Measurements from ENCODE around the gene MFAP3L. TPM values are rescaled to one million over a fixed set of nuclear protein-coding genes. Genes with fewer than 3 reads are reported as not detected.

Gene MFAP3L
- total and polyA plus RNA-seq, 12 donors, result 0.94 to 5.9 (median 3.5) TPM

GRCh38 chr4:170058826-170059225 is 32.6 kb upstream of the MFAP3L start:
- H3K36me3 ChIP-seq, result peaks cover 0 to 44% (median 0%) of the 10 kb centered on the region in 9 donors
- H3K4me3 ChIP-seq, result no peak overlapping the region
- intact Hi-C loops (cut with DNase I), result loop anchor here in 1 of 10 donors (10.0 kb wide), 1 partner anchor 444 kb away; the partner anchor contains the start of gene NEK1
- ATAC-seq, result no peak
- TF ChIP-seq, protein P1, sequence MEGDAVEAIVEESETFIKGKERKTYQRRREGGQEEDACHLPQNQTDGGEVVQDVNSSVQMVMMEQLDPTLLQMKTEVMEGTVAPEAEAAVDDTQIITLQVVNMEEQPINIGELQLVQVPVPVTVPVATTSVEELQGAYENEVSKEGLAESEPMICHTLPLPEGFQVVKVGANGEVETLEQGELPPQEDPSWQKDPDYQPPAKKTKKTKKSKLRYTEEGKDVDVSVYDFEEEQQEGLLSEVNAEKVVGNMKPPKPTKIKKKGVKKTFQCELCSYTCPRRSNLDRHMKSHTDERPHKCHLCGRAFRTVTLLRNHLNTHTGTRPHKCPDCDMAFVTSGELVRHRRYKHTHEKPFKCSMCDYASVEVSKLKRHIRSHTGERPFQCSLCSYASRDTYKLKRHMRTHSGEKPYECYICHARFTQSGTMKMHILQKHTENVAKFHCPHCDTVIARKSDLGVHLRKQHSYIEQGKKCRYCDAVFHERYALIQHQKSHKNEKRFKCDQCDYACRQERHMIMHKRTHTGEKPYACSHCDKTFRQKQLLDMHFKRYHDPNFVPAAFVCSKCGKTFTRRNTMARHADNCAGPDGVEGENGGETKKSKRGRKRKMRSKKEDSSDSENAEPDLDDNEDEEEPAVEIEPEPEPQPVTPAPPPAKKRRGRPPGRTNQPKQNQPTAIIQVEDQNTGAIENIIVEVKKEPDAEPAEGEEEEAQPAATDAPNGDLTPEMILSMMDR (IDR thresholded peaks at IDR 0.05), result no peak
- no peaks in the 10 kb centered on the region for H3K9me3 ChIP-seq
- no peak overlapping the region for H3K27ac ChIP-seq
- H3K27me3 ChIP-seq, result no peaks in the 10 kb centered on the region
- no peak for DNase-seq
- WGBS, 2 donors, result 65 to 66% methylated on average over 2 of the region's 2 CpGs
- no peaks in the 10 kb centered on the region for H3K4me1 ChIP-seq

DNA sequence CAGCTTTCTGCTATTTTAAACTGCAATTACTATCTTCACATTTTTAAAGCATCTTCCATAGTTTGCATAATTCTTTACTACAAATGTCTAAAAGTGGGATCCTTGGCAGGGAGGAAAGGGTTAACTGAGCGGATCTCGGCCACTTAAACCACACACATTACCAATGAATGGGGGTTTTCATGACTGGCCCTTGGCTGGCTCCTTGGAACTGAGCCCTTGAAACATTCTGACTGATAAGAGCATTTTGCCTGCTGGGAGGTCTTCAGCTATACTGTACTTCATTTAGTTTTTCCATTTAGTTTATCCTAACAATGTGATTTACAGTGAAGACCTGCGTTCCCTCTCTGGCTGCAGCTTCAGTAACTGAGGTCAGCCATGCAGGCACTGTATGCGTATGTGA is 31.7 kb upstream of the MFAP3L start:
- H3K9me3 ChIP-seq, result no peaks in the 10 kb centered on the region
- H3K4me3 ChIP-seq, result no peak overlapping the region
- no peaks in the 10 kb centered on the region for H3K27me3 ChIP-seq
- no peak for ATAC-seq
- peaks cover 0 to 37% (median 0%) of the 10 kb centered on the region in 9 donors for H3K36me3 ChIP-seq
- no peaks in the 10 kb centered on the region for H3K4me1 ChIP-seq
- no peak for DNase-seq
- 52 to 57% methylated on average over 4 of the region's 4 CpGs for WGBS, 2 donors
- intact Hi-C loops (cut with DNase I), result loop anchor here in 1 of 10 donors (10.0 kb wide), 1 partner anchor 443 kb away; the partner anchor contains the start of gene NEK1
- TF ChIP-seq, protein P1 (IDR thresholded peaks at IDR 0.05), result no peak
- no peak overlapping the region for H3K27ac ChIP-seq

DNA sequence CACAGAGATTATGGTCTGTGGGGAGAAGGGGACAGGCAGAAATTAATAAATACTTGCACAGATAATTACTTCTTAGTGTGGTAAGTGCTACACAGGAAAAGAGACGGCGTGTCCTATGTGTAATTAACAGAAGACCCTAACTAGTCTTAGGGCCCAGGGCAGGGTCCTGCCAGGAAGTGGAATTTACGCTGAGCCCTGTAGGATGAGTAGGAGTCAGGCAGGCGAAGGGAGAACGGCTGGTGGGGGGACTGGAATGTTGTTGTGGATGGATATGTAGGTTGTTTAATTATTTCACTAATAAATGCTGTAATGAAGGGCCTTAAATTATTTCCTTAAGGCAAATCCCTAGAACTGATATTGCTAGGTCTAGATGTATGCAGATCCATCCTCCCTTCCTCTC is 26.7 kb upstream of the MFAP3L start:
- H3K27me3 ChIP-seq, result peaks cover 0 to 10% (median 0%) of the 10 kb centered on the region in 7 donors
- H3K27ac ChIP-seq, result no peak overlapping the region
- H3K4me1 ChIP-seq, result no peaks in the 10 kb centered on the region
- no peak for ATAC-seq
- TF ChIP-seq, protein P1 (IDR thresholded peaks at IDR 0.05), result no peak
- 70 to 74% methylated on average over 5 of the region's 5 CpGs for WGBS, 2 donors
- intact Hi-C loops (cut with DNase I), result loop anchor here in 2 of 10 donors (5.0 to 10.0 kb wide), 2 partner anchors 241 to 438 kb away; partner anchors contain the start of gene NEK1 (in 1 of the 2)
- H3K4me3 ChIP-seq, result no peak overlapping the region
- no peaks in the 10 kb centered on the region for H3K9me3 ChIP-seq
- no peaks in the 10 kb centered on the region for H3K36me3 ChIP-seq
- DNase-seq, result no peak

GRCh38 chr4:170051402-170051801 is 25.2 kb upstream of the MFAP3L start:
- H3K4me1 ChIP-seq, result no peaks in the 10 kb centered on the region
- H3K4me3 ChIP-seq, result no peak overlapping the region
- no peaks in the 10 kb centered on the region for H3K9me3 ChIP-seq
- no peak overlapping the region for H3K27ac ChIP-seq
- DNase-seq, result no peak
- intact Hi-C loops (cut with DNase I), result loop anchor here in 2 of 10 donors (5.0 to 10.0 kb wide), 2 partner anchors 239 to 437 kb away; partner anchors contain the start of gene NEK1 (in 1 of the 2)
- H3K36me3 ChIP-seq, result no peaks in the 10 kb centered on the region
- ATAC-seq, result no peak
- WGBS, 2 donors, result 88 to 92% methylated on average over 2 of the region's 2 CpGs
- peaks cover 0 to 10% (median 0%) of the 10 kb centered on the region in 7 donors for H3K27me3 ChIP-seq
- TF ChIP-seq, protein P1 (IDR thresholded peaks at IDR 0.05), result no peak

All from heart right ventricle (tissue), 16 donors.